DND-41 (cell line): ENCODE data around the gene CCDC178.
A peak's percentile ranks its signal among the peaks of the same experiment; 100 is the strongest.

Source experiments
- ATAC-seq: fragments of 200-7000 bp; cut with Tn5 transposase; 3 replicates; pipeline ENCODE4 v1.9.1; 2021; ENCODE audit warnings: low read depth; ENCODE audit not compliant: insufficient read depth
- DNase-seq: peaks from one replicate; pipeline ENCODE4 v3.0.0-alpha.2; 2020
- H2AFZ ChIP-seq: 2 replicates; pipeline ENCODE4 v1.6.0; 2012; ENCODE audit warnings: low read depth, low read length
- H3K27ac ChIP-seq: 2 replicates; pipeline ENCODE4 v1.5.1; 2012; ENCODE audit warnings: low read length, inconsistent platforms
- H3K27me3 ChIP-seq: fragments of 200-600 bp; sonication (generic); 2 replicates; pipeline ENCODE4 v1.6.0; 2012; ENCODE audit warnings: low read length, mild to moderate bottlenecking, inconsistent platforms; ENCODE audit not compliant: insufficient read depth, poor library complexity
- H3K36me3 ChIP-seq: 2 replicates; pipeline ENCODE4 v1.5.1; 2012; ENCODE audit warnings: low read length, inconsistent platforms; ENCODE audit not compliant: insufficient read depth
- H3K4me1 ChIP-seq: 2 replicates; pipeline ENCODE4 v1.5.1; 2012; ENCODE audit warnings: mild to moderate bottlenecking, low read length; ENCODE audit not compliant: insufficient read depth
- H3K4me2 ChIP-seq: 2 replicates; pipeline ENCODE4 v1.6.0; 2012; ENCODE audit warnings: mild to moderate bottlenecking, moderate library complexity, low read length, inconsistent platforms; ENCODE audit not compliant: insufficient read depth
- H3K4me3 ChIP-seq, 2 experiments: fragments of 200-600 bp in 1 of 2; shearing (Covaris generic) in 1 of 2; 2 replicates each; pipeline ENCODE4 v1.5.1; 2012 to 2016; ENCODE audit warnings: inconsistent platforms in 2 of 2, low read length in 2 of 2, mild to moderate bottlenecking in 2 of 2, low read depth in 1 of 2, moderate library complexity in 1 of 2
- H3K79me2 ChIP-seq: 2 replicates; pipeline ENCODE4 v1.6.0; 2012; ENCODE audit warnings: low read length, inconsistent platforms; ENCODE audit not compliant: insufficient read depth
- H3K9ac ChIP-seq: 2 replicates; pipeline ENCODE4 v1.6.0; 2012; ENCODE audit warnings: low read depth, mild to moderate bottlenecking, inconsistent platforms, low read length, moderate library complexity
- H3K9me3 ChIP-seq: 2 replicates; pipeline ENCODE4 v1.5.1; 2012; ENCODE audit warnings: low read length, moderate library complexity, mild to moderate bottlenecking, inconsistent platforms; ENCODE audit not compliant: insufficient read depth, severe bottlenecking
- H4K20me1 ChIP-seq: 2 replicates; pipeline ENCODE4 v1.6.0; 2012; ENCODE audit warnings: low read length; ENCODE audit not compliant: insufficient read depth
- EZH2 ChIP-seq: IDR thresholded peaks from 3 replicates; pipeline ENCODE4 v1.6.1; 2012; ENCODE audit warnings: borderline replicate concordance, low read depth, mild to moderate bottlenecking, moderate library complexity, low read length, inconsistent platforms; ENCODE audit not compliant: severe bottlenecking
- TF ChIP-seq, protein P1 (sequence below): IDR thresholded peaks from 2 replicates; pipeline ENCODE4 v1.5.1; 2012; ENCODE audit warnings: borderline replicate concordance, low read length, moderate library complexity, mild to moderate bottlenecking; ENCODE audit not compliant: poor library complexity, severe bottlenecking; ENCODE audit errors: extremely low read depth

CCDC178 gene

DNA sequence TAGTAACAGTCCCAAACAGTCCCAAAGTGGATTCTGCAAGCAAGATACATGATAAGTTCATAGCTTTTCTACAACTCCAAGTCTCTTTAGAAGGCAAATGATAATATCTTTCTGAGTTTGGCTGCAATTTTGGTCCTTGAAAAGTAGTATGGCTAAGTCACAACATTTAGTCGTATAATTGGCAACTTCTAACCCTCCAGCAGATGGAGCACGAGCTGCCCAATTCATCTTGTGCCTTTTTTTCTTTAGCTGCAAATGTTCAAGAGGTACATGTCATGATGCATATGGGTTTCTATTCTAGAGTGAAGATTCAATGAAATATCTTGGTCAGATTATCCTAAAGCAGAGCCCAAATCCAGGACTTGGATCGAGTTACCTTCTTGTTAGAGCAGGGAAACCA is 540.7 kb downstream of the CCDC178 start:
- H3K9ac ChIP-seq: no peak overlapping the region
- no peaks in the 10 kb centered on the region for H4K20me1 ChIP-seq
- no peaks in the 10 kb centered on the region for H3K36me3 ChIP-seq
- TF ChIP-seq, protein P1, sequence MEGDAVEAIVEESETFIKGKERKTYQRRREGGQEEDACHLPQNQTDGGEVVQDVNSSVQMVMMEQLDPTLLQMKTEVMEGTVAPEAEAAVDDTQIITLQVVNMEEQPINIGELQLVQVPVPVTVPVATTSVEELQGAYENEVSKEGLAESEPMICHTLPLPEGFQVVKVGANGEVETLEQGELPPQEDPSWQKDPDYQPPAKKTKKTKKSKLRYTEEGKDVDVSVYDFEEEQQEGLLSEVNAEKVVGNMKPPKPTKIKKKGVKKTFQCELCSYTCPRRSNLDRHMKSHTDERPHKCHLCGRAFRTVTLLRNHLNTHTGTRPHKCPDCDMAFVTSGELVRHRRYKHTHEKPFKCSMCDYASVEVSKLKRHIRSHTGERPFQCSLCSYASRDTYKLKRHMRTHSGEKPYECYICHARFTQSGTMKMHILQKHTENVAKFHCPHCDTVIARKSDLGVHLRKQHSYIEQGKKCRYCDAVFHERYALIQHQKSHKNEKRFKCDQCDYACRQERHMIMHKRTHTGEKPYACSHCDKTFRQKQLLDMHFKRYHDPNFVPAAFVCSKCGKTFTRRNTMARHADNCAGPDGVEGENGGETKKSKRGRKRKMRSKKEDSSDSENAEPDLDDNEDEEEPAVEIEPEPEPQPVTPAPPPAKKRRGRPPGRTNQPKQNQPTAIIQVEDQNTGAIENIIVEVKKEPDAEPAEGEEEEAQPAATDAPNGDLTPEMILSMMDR: no peak
- TF ChIP-seq EZH2: no peak
- H3K9me3 ChIP-seq: peaks cover 9% of the 10 kb centered on the region
- no peak overlapping the region for H3K4me3 ChIP-seq
- H2AFZ ChIP-seq: no peak overlapping the region
- DNase-seq (no peak), ATAC-seq (no peak)
- H3K4me2 ChIP-seq: no peak overlapping the region
- H3K27ac ChIP-seq: no peak overlapping the region
- no peaks in the 10 kb centered on the region for H3K79me2 ChIP-seq
- H3K4me1 ChIP-seq: no peaks in the 10 kb centered on the region
- H3K27me3 ChIP-seq: no peaks in the 10 kb centered on the region

DNA sequence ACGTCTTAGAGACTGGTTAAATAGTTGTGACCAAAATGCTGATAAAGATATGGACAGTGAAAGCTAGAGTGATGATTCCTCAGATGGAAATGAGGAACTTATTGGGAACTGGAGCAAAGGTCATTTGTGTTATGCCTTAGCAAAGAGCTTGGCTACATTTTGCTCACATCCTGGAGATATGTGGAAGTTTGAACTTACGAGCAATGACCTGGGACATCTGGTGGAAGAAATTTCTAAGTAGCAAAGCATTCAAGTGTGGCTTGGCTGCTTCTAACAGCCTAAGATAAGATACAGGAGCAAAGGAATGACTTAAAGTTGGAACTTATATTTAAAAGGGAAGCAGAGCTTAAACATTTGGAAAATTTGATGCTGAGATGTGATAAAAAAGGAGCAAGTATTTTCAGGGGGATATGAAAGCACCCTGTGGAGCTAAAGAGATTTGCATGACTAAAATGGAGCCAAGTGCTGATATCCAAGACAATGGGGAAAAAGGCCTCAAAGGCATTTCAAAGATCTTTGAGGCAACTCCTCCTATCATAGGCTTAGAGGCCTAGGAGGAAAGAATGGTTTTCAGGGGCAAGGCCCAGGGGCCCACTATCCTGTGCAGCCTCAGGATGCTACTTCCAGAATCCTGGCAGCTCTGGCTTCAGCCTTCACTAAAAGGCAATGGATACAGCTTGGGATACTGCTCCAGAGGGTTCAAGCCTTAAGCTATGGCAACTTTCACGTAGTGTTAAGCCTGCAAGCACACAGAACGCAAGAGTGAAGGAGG is 543.6 kb downstream of the CCDC178 start:
- Histone ChIP-seq H3K9ac (no peak overlapping the region), H3K79me2 (no peaks in the 10 kb centered on the region), H4K20me1 (no peaks in the 10 kb centered on the region), H3K27ac (no peak overlapping the region), H3K27me3 (no peaks in the 10 kb centered on the region), H3K4me3 (no peak overlapping the region), H3K4me2 (no peak overlapping the region), H3K4me1 (peaks cover 8% of the 10 kb centered on the region), H3K9me3 (peaks cover 9% of the 10 kb centered on the region), H3K36me3 (no peaks in the 10 kb centered on the region), H2AFZ (no peak overlapping the region)
- ATAC-seq (no peak), DNase-seq (no peak)
- TF ChIP-seq EZH2: no peak
- TF ChIP-seq, protein P1: no peak

DNA sequence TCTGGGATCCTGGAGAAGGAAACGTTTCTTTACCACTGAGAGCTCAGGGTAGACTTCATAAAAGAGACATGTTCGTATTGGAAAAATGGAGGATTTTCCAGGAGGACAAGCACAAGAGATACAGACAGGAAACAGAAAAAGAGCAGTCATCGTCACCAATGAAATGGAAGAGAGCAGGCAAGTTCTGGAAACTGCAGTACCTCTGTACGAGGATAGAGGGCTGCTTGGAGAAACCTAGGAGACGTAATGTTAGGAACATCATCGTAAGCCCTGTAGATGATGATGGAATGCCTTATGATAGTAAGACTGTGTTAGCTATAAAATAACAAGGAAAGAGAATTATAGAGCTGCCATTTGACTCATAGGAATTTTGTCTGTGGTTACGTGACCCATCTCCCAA is 546.6 kb downstream of the CCDC178 start:
- no peak overlapping the region for H3K4me2 ChIP-seq
- no peaks in the 10 kb centered on the region for H3K27me3 ChIP-seq
- H4K20me1 ChIP-seq: no peaks in the 10 kb centered on the region
- ATAC-seq: no peak
- no peak overlapping the region for H2AFZ ChIP-seq
- no peak overlapping the region for H3K4me3 ChIP-seq
- no peak for DNase-seq
- peaks cover 38% of the 10 kb centered on the region for H3K4me1 ChIP-seq
- H3K79me2 ChIP-seq: no peaks in the 10 kb centered on the region
- H3K36me3 ChIP-seq: no peaks in the 10 kb centered on the region
- TF ChIP-seq, protein P1: peak; percentile 45
- no peak for TF ChIP-seq EZH2
- H3K9ac ChIP-seq: no peak overlapping the region
- H3K9me3 ChIP-seq: peaks cover 9% of the 10 kb centered on the region
- no peak overlapping the region for H3K27ac ChIP-seq
